Vagina (tissue), 2 donors: Measurements from ENCODE around the gene EXOC3.

Experiments used
- CTCF ChIP-seq, 3 experiments: fragments of 450-650 bp in 2 of 3; fragments of 200-600 bp in 1 of 3; sonication (generic) in 1 of 3; IDR thresholded peaks; one replicate each; pipeline ENCODE4 v1.5.1; 2017 to 2019; ENCODE audit warnings: antibody characterized with exemption in 3 of 3, mild to moderate bottlenecking in 2 of 3, moderate library complexity in 2 of 3
- POLR2A ChIP-seq, 2 donors: fragments of 450-650 bp; IDR thresholded peaks; one replicate each; pipeline ENCODE4 v1.6.1; 2017; ENCODE audit warnings: antibody characterized with exemption in 2 of 2, mild to moderate bottlenecking in 2 of 2, moderate library complexity in 2 of 2
- POLR2AphosphoS5 ChIP-seq, 2 donors: sonication (generic); formaldehyde crosslinking; IDR thresholded peaks; one replicate each; pipeline ENCODE4 v1.9.0; 2017; ENCODE audit warnings: antibody characterized with exemption in 2 of 2, mild to moderate bottlenecking in 2 of 2, low read depth in 1 of 2; ENCODE audit not compliant: insufficient read depth in 1 of 2

DNA sequence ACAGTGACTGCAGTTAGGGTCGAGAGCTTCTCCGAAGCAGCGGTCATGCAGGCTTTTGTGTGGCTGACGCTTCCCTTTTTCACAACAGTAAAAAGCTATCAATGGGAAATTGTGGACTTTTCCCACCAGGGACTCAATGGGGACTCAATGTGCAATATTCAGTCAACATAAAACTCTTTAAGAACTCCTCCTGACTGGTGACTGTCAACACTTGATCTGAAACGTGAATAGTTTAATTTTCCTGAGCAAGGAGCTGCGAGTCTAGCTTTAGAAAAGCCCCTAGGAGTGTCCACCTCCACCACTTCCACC is 28.7 kb downstream of the EXOC3 start:
- TF ChIP-seq CTCF (IDR thresholded peaks at IDR 0.05) (no peak), POLR2A (IDR thresholded peaks at IDR 0.05) (no peak), POLR2AphosphoS5 (IDR thresholded peaks at IDR 0.05; ENCODE audit: insufficient read depth in 1 of 2, low read depth in 1 of 2) (no peak)
